ENCODE data around the gene CRYBA4. TPM values are rescaled to one million over a fixed set of nuclear protein-coding genes. Genes with fewer than 3 reads are reported as not detected.

Gene CRYBA4
- total and polyA plus RNA-seq, 2 of the 13 experiments (the other 11 are each of a cell fraction or from before 2014, with no cell fraction given) = not detected

DNA sequence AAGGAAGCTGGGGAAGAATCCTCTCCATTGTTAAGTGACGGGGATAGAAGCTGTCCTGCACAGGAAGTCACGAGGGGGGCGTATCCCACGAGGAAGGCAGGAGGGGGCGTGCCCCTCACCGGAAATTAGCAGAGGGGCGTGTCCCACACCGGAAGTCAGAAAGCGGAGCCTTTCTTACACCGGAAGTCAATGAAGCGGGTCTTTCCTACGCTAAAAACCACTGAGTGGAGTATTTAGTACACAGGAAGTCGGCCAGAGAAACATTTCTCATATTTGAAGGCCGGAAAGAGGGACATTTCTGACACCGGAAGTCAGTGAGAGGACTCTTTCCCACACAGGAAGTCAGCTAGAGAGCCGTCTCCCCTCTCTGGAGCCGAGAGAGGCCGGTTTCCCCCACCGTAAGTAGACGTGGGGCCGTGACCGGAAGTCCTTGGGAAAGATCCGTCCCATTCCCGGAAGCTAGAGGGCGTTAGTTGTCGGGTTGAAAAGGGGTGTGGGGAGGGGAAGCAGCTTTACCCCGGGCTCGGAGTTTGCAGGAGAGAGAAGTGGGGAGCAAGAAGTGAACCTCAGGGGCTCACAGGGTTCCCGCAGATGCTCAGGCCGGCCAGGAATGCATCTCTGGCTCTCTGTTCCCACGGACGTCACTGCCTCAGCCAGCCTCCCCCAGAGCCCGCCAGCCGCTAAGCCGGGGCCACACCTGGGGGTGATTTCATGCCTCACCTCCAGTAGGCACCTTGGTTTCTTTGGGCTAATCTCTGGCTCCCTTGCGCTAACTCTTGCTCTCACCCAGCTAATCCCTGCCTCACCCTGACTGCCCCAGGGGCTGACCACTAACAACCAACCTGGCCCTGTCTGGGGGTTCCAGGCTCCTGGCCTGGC lies 51.1 kb downstream of the CRYBA4 start (continued):
- TF ChIP-seq, protein P1, sequence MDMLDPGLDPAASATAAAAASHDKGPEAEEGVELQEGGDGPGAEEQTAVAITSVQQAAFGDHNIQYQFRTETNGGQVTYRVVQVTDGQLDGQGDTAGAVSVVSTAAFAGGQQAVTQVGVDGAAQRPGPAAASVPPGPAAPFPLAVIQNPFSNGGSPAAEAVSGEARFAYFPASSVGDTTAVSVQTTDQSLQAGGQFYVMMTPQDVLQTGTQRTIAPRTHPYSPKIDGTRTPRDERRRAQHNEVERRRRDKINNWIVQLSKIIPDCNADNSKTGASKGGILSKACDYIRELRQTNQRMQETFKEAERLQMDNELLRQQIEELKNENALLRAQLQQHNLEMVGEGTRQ (IDR thresholded peaks at IDR 0.05; ENCODE audit: low read depth, low read length) = 0 out of 2 replicates have a peak, but pooled peaks have one; percentile 35
- TF ChIP-seq, protein P1 (CRISPR knock-in tag; IDR thresholded peaks at IDR 0.05; ENCODE audit: borderline replicate concordance) = no peak
- TF ChIP-seq KLF16 (CRISPR knock-in tag; IDR thresholded peaks at IDR 0.05) (peak in 1 of 2 experiments; percentile 56; a peak in 1 of 4 replicates), ZFY (CRISPR knock-in tag; IDR thresholded peaks at IDR 0.05) (peak; percentile 26; the same call in 1 of the 2 replicates), SAP130 (CRISPR knock-in tag; IDR thresholded peaks at IDR 0.05; ENCODE audit: low read depth) (peak; percentile 51; the same call in 1 of the 2 replicates), ZNF501 (CRISPR knock-in tag; IDR thresholded peaks at IDR 0.05) (0 out of 2 replicates have a peak, but pooled peaks have one; percentile 28), BHLHE40 (IDR thresholded peaks at IDR 0.05; ENCODE audit: low read length) (peak; percentile 35; the same call in 1 of the 2 replicates), CBX1 (IDR thresholded peaks at IDR 0.05; ENCODE audit: low read depth) (peak; percentile 87), ZNF792 (CRISPR knock-in tag; IDR thresholded peaks at IDR 0.05) (no peak), SP1 (IDR thresholded peaks at IDR 0.05) (no peak), SP1 (CRISPR knock-in tag; IDR thresholded peaks at IDR 0.05) (peak; percentile 67), POLR2G (IDR thresholded peaks at IDR 0.05; ENCODE audit: low read depth, low read length) (peak; percentile 69), GABPB1 (CRISPR knock-in tag; IDR thresholded peaks at IDR 0.05) (peak; percentile 89)
- TF ChIP-seq, protein P2, sequence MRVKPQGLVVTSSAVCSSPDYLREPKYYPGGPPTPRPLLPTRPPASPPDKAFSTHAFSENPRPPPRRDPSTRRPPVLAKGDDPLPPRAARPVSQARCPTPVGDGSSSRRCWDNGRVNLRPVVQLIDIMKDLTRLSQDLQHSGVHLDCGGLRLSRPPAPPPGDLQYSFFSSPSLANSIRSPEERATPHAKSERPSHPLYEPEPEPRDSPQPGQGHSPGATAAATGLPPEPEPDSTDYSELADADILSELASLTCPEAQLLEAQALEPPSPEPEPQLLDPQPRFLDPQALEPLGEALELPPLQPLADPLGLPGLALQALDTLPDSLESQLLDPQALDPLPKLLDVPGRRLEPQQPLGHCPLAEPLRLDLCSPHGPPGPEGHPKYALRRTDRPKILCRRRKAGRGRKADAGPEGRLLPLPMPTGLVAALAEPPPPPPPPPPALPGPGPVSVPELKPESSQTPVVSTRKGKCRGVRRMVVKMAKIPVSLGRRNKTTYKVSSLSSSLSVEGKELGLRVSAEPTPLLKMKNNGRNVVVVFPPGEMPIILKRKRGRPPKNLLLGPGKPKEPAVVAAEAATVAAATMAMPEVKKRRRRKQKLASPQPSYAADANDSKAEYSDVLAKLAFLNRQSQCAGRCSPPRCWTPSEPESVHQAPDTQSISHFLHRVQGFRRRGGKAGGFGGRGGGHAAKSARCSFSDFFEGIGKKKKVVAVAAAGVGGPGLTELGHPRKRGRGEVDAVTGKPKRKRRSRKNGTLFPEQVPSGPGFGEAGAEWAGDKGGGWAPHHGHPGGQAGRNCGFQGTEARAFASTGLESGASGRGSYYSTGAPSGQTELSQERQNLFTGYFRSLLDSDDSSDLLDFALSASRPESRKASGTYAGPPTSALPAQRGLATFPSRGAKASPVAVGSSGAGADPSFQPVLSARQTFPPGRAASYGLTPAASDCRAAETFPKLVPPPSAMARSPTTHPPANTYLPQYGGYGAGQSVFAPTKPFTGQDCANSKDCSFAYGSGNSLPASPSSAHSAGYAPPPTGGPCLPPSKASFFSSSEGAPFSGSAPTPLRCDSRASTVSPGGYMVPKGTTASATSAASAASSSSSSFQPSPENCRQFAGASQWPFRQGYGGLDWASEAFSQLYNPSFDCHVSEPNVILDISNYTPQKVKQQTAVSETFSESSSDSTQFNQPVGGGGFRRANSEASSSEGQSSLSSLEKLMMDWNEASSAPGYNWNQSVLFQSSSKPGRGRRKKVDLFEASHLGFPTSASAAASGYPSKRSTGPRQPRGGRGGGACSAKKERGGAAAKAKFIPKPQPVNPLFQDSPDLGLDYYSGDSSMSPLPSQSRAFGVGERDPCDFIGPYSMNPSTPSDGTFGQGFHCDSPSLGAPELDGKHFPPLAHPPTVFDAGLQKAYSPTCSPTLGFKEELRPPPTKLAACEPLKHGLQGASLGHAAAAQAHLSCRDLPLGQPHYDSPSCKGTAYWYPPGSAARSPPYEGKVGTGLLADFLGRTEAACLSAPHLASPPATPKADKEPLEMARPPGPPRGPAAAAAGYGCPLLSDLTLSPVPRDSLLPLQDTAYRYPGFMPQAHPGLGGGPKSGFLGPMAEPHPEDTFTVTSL (CRISPR knock-in tag; IDR thresholded peaks at IDR 0.05; ENCODE audit: borderline replicate concordance) = no peak
